HepG2 (cell line): Measurements from ENCODE around the gene NCOA4. TPM values are rescaled to one million over a fixed set of nuclear protein-coding genes. Genes with fewer than 3 reads are reported as not detected.

Experiments used
- ATF4 ChIP-seq, 2 experiments: fragments of 450-650 bp in 1 of 2; sonication (generic) in 1 of 2; formaldehyde crosslinking; IDR thresholded peaks; 2 replicates each; pipeline versions ENCODE4 v1.5.0 to v1.8.0; 2020 to 2022; ENCODE audit warnings: mild to moderate bottlenecking in 1 of 2, missing genetic modification reagents in 1 of 2
- ATF7-NPFF ChIP-seq: sonication (generic); formaldehyde crosslinking; IDR thresholded peaks from 2 replicates; pipeline ENCODE4 v1.8.1; 2023; ENCODE audit warnings: mild to moderate bottlenecking, low read depth, missing genetic modification reagents, moderate library complexity
- FUBP1 ChIP-seq: sonication (generic); formaldehyde crosslinking; IDR thresholded peaks from 2 replicates; pipeline ENCODE4 v1.5.1; 2020; ENCODE audit warnings: missing genetic modification reagents, mild to moderate bottlenecking, borderline replicate concordance
- GABPB1 ChIP-seq: IDR thresholded peaks from 2 replicates; pipeline ENCODE4 v1.6.1; 2016; ENCODE audit warnings: mild to moderate bottlenecking, missing genetic modification reagents, moderate library complexity, missing compliant biosample characterization
- MZF1 ChIP-seq: sonication (generic); formaldehyde crosslinking; IDR thresholded peaks from 2 replicates; pipeline ENCODE4 v1.8.1; 2023; ENCODE audit warnings: mild to moderate bottlenecking, missing genetic modification reagents, borderline replicate concordance
- NCOA1 ChIP-seq: sonication (generic); formaldehyde crosslinking; IDR thresholded peaks from 2 replicates; pipeline ENCODE4 v1.9.0; 2021; ENCODE audit warnings: missing genetic modification reagents
- SATB2 ChIP-seq: sonication (generic); formaldehyde crosslinking; IDR thresholded peaks from 2 replicates; pipeline ENCODE4 v1.5.0; 2020; ENCODE audit warnings: missing genetic modification reagents
- SRSF1 ChIP-seq: fragments of 200-400 bp; formaldehyde crosslinking; optimal IDR thresholded peaks from 2 replicates; pipeline ENCODE3; 2017; ENCODE audit warnings: mild to moderate bottlenecking, low read depth, low read length, moderate library complexity
- SSRP1 ChIP-seq: IDR thresholded peaks from 2 replicates; pipeline ENCODE4 v1.6.1; 2016; ENCODE audit warnings: control low read depth
- YY1 ChIP-seq: IDR thresholded peaks from 2 replicates; pipeline ENCODE4 v1.6.1; 2011; ENCODE audit warnings: low read length, low read depth, moderate library complexity, mild to moderate bottlenecking; ENCODE audit not compliant: insufficient read depth, insufficient replicate concordance
- ZNF329 ChIP-seq: sonication (generic); formaldehyde crosslinking; IDR thresholded peaks from 2 replicates; pipeline ENCODE4 v1.9.0; 2021; ENCODE audit warnings: low read depth, mild to moderate bottlenecking, missing genetic modification reagents
- ZNF503 ChIP-seq: sonication (generic); formaldehyde crosslinking; IDR thresholded peaks from 2 replicates; pipeline ENCODE4 v1.4.0; 2020; ENCODE audit warnings: missing genetic modification reagents
- ZNF558 ChIP-seq: sonication (generic); formaldehyde crosslinking; IDR thresholded peaks from 2 replicates; pipeline ENCODE4 v1.9.0; 2022; ENCODE audit warnings: mild to moderate bottlenecking, missing genetic modification reagents, borderline replicate concordance
- ZNF569 ChIP-seq: sonication (generic); formaldehyde crosslinking; IDR thresholded peaks from 2 replicates; pipeline ENCODE4 v1.5.0; 2020; ENCODE audit warnings: mild to moderate bottlenecking, missing genetic modification reagents, moderate library complexity, borderline replicate concordance
- ZNF577 ChIP-seq: sonication (generic); formaldehyde crosslinking; IDR thresholded peaks from 2 replicates; pipeline ENCODE4 v1.4.0; 2020; ENCODE audit warnings: mild to moderate bottlenecking, low read depth, missing genetic modification reagents, borderline replicate concordance
- ZNF629 ChIP-seq: sonication (generic); formaldehyde crosslinking; conservative IDR thresholded peaks from 2 replicates; pipeline ENCODE4 v1.5.0; 2020; ENCODE audit warnings: missing genetic modification reagents
- ZNF644 ChIP-seq: IDR thresholded peaks from 2 replicates; pipeline ENCODE4 v1.6.1; 2016; ENCODE audit warnings: low read depth
- ZNF761 ChIP-seq: sonication (generic); formaldehyde crosslinking; conservative IDR thresholded peaks from 2 replicates; pipeline ENCODE4 v1.4.0; 2020; ENCODE audit warnings: mild to moderate bottlenecking, missing genetic modification reagents
- polyA plus RNA-seq, 8 experiments: library from polyadenylated mRNA; depleted of rRNA in 3 of 8; stranded (reverse) in 7 of 8; unstranded in 1 of 8; fragments of >200 nt; fragmentation: Illumina TruSeq in 4 of 8; extraction: Trizol in 4 of 8; gene quantifications; 2 replicates each; pipeline versions ENCODE4 v1.2.1 to v1.2.3, GENCODE V29; 2011 to 2016; ENCODE audit warnings: low read depth in 4 of 8, missing spikeins in 1 of 8, mixed read lengths in 1 of 8; ENCODE audit not compliant: insufficient read depth in 1 of 8
- total RNA-seq, 5 experiments: library from RNA; depleted of rRNA; stranded (reverse); fragments of >200 nt; fragmentation: Illumina TruSeq; extraction: Trizol; gene quantifications; 2 replicates each; pipeline ENCODE4 v1.2.3, GENCODE V29; 2016; ENCODE audit warnings: low read depth in 1 of 5
- TF ChIP-seq, protein P1 (sequence below): sonication (generic); formaldehyde crosslinking; IDR thresholded peaks from 2 replicates; pipeline ENCODE4 v1.5.1; 2020; ENCODE audit warnings: mild to moderate bottlenecking, missing genetic modification reagents, borderline replicate concordance

Gene NCOA4
- total and polyA plus RNA-seq, 2 of the 13 experiments (the other 11 are each of a cell fraction or from before 2014, with no cell fraction given) = 306 to 400 TPM

DNA sequence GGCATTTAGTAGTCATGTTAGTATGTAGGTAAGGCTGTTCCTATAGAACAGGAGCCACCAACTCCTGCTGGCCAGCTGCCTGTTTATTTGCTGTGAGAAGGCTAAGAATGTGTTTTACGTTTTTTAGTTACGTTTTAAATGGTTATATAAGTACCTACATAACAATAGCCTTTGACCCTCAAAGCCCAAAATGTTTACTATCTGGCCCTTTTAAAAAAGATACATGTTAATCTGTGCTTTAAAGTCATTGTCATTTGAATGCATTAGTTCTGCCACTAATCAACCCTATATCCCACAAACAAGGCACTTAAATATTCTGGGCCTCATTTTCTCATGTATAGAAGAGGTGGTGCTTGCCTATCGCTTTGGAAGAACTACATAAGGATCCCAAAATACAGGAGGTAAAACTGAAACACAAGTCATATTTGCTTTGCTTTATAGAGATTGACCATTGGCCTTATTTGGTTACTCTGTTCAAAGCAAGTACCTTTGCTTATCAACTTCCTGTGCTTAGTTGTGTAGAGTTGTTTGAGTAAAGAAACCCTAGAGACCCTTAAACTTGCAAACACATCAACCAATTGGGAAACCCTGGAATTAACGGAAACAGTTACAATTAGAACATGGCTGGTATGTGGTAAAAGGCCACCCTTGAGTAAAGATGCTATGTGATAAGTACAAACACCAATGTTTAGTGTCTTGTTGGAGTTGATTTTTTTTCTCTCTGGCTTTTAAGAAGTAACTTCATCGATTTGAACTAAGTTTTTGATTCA, 32.2 kb downstream of the NCOA4 start (continued):
- TF ChIP-seq ATF7-NPFF (CRISPR knock-in tag) = no peak
- TF ChIP-seq, protein P1, sequence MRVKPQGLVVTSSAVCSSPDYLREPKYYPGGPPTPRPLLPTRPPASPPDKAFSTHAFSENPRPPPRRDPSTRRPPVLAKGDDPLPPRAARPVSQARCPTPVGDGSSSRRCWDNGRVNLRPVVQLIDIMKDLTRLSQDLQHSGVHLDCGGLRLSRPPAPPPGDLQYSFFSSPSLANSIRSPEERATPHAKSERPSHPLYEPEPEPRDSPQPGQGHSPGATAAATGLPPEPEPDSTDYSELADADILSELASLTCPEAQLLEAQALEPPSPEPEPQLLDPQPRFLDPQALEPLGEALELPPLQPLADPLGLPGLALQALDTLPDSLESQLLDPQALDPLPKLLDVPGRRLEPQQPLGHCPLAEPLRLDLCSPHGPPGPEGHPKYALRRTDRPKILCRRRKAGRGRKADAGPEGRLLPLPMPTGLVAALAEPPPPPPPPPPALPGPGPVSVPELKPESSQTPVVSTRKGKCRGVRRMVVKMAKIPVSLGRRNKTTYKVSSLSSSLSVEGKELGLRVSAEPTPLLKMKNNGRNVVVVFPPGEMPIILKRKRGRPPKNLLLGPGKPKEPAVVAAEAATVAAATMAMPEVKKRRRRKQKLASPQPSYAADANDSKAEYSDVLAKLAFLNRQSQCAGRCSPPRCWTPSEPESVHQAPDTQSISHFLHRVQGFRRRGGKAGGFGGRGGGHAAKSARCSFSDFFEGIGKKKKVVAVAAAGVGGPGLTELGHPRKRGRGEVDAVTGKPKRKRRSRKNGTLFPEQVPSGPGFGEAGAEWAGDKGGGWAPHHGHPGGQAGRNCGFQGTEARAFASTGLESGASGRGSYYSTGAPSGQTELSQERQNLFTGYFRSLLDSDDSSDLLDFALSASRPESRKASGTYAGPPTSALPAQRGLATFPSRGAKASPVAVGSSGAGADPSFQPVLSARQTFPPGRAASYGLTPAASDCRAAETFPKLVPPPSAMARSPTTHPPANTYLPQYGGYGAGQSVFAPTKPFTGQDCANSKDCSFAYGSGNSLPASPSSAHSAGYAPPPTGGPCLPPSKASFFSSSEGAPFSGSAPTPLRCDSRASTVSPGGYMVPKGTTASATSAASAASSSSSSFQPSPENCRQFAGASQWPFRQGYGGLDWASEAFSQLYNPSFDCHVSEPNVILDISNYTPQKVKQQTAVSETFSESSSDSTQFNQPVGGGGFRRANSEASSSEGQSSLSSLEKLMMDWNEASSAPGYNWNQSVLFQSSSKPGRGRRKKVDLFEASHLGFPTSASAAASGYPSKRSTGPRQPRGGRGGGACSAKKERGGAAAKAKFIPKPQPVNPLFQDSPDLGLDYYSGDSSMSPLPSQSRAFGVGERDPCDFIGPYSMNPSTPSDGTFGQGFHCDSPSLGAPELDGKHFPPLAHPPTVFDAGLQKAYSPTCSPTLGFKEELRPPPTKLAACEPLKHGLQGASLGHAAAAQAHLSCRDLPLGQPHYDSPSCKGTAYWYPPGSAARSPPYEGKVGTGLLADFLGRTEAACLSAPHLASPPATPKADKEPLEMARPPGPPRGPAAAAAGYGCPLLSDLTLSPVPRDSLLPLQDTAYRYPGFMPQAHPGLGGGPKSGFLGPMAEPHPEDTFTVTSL = peak; percentile 95
- TF ChIP-seq MZF1 (CRISPR knock-in tag) = no peak
- TF ChIP-seq FUBP1 (CRISPR knock-in tag) = no peak
- TF ChIP-seq SSRP1 (CRISPR knock-in tag) = no peak
- TF ChIP-seq ZNF644 (CRISPR knock-in tag) = peak; percentile 19; the same call in 1 of the 2 replicates
- TF ChIP-seq ZNF558 (CRISPR knock-in tag) = 0 out of 2 replicates have a peak, but pooled peaks have one; percentile 60
- TF ChIP-seq NCOA1 = peak; percentile 94
- TF ChIP-seq ZNF569 = no peak
- TF ChIP-seq SATB2 (CRISPR knock-in tag) = no peak
- TF ChIP-seq YY1 = peak; percentile 40
- TF ChIP-seq ZNF503 (CRISPR knock-in tag) = peak; percentile 95
- TF ChIP-seq ZNF577 (CRISPR knock-in tag) = no peak
- TF ChIP-seq ZNF761 (CRISPR knock-in tag) = no peak
- no peak for TF ChIP-seq SRSF1
- TF ChIP-seq GABPB1 (CRISPR knock-in tag) = peak; percentile 53
- peak in 1 of 2 experiments; percentile 74; a peak in 2 of 4 replicates for TF ChIP-seq ATF4 (CRISPR knock-in tag; IDR thresholded peaks at IDR 0.05)
- peak; percentile 71 for TF ChIP-seq ZNF629 (CRISPR knock-in tag)
- TF ChIP-seq ZNF329 (CRISPR knock-in tag) = no peak
